GM12878 (cell line): ENCODE data around the gene THAP7. TPM values are rescaled to one million over a fixed set of nuclear protein-coding genes. Genes with fewer than 3 reads are reported as not detected.

Experiments
- BMI1 ChIP-seq: fragments of 450-650 bp; IDR thresholded peaks from 2 replicates; pipeline ENCODE4 v1.6.1; 2016; ENCODE audit warnings: mild to moderate bottlenecking, moderate library complexity, borderline replicate concordance
- BRCA1 ChIP-seq: IDR thresholded peaks from 2 replicates; pipeline ENCODE4 v1.6.1; 2011; ENCODE audit warnings: low read depth, low read length, improper control_type of control experiment
- CREB1 ChIP-seq: IDR thresholded peaks from 2 replicates; pipeline ENCODE4 v1.6.1; 2012; ENCODE audit warnings: low read depth, mild to moderate bottlenecking, inconsistent platforms
- CREM ChIP-seq: IDR thresholded peaks from 2 replicates; pipeline ENCODE4 v1.6.1; 2014; ENCODE audit warnings: antibody characterized with exemption, low read depth
- DPF2 ChIP-seq: fragments of 450-650 bp; IDR thresholded peaks from 2 replicates; pipeline ENCODE4 v1.6.1; 2017; ENCODE audit warnings: mild to moderate bottlenecking
- EED ChIP-seq: sonication (generic); IDR thresholded peaks from 2 replicates; pipeline ENCODE4 v1.6.1; 2016; ENCODE audit warnings: antibody characterized with exemption, low read depth
- ETV6 ChIP-seq, 2 experiments: fragments of 450-650 bp in 1 of 2; IDR thresholded peaks in 1 of 2; conservative IDR thresholded peaks in 1 of 2; 2 replicates each; pipeline ENCODE4 v1.6.1; 2014; ENCODE audit warnings: antibody characterized with exemption in 1 of 2, borderline replicate concordance in 1 of 2, low read depth in 1 of 2, mild to moderate bottlenecking in 1 of 2, moderate library complexity in 1 of 2
- FOXM1 ChIP-seq: IDR thresholded peaks from 2 replicates; pipeline ENCODE4 v1.6.1; 2012; ENCODE audit warnings: low read depth, mild to moderate bottlenecking, inconsistent platforms, low read length, moderate library complexity
- GABPA ChIP-seq: IDR thresholded peaks from 2 replicates; pipeline ENCODE4 v1.6.1; 2014; ENCODE audit warnings: antibody characterized with exemption, low read depth, mild to moderate bottlenecking, inconsistent platforms
- KLF5 ChIP-seq: fragments of 450-650 bp; IDR thresholded peaks from 2 replicates; pipeline ENCODE4 v1.6.1; 2014; ENCODE audit warnings: mild to moderate bottlenecking; ENCODE audit not compliant: partially characterized antibody
- MYC ChIP-seq: IDR thresholded peaks from 2 replicates; pipeline ENCODE4 v1.6.1; 2011; ENCODE audit warnings: mild to moderate bottlenecking, low read length, moderate library complexity, inconsistent platforms; ENCODE audit not compliant: insufficient read depth, insufficient replicate concordance, insufficient read length, severe bottlenecking
- NR2C1 ChIP-seq: fragments of 450-650 bp; IDR thresholded peaks from 2 replicates; pipeline ENCODE4 v1.6.1; 2017; ENCODE audit warnings: antibody characterized with exemption, mild to moderate bottlenecking, moderate library complexity
- NRF1 ChIP-seq: conservative IDR thresholded peaks from 2 replicates; pipeline ENCODE4 v1.6.1; 2011; ENCODE audit warnings: mild to moderate bottlenecking, low read depth, low read length, improper control_type of control experiment
- PAX5 ChIP-seq: IDR thresholded peaks from 2 replicates; pipeline ENCODE4 v1.6.1; 2011; ENCODE audit warnings: low read depth, low read length, borderline replicate concordance
- POLR2AphosphoS2 ChIP-seq: IDR thresholded peaks from 2 replicates; pipeline ENCODE4 v1.6.1; 2011; ENCODE audit warnings: low read depth, mild to moderate bottlenecking, low read length, improper control_type of control experiment, moderate library complexity
- SREBF1 ChIP-seq: IDR thresholded peaks from 2 replicates; pipeline ENCODE4 v1.6.1; 2012; ENCODE audit warnings: mild to moderate bottlenecking, low read length
- TAF1 ChIP-seq: IDR thresholded peaks from 2 replicates; pipeline ENCODE4 v1.6.1; 2011; ENCODE audit warnings: mild to moderate bottlenecking, low read depth, low read length, borderline replicate concordance
- polyA plus RNA-seq, 11 experiments: library from polyadenylated mRNA; depleted of rRNA in 4 of 11; unstranded in 6 of 11; stranded (reverse) in 5 of 11; fragments of >200 nt; fragmentation: Nextera tagmentation in 4 of 11; fragmentation: Illumina TruSeq in 1 of 11; extraction: Ambion mirVana in 4 of 11; extraction: Trizol in 1 of 11; gene quantifications; 1 replicate in 1 of 11; 2 replicates in 10 of 11; pipeline versions ENCODE4 v1.2.1 to v1.2.3, GENCODE V29; 2011 to 2016; ENCODE audit warnings: inconsistent platforms in 2 of 11, missing spikeins in 2 of 11, low read depth in 1 of 11
- total RNA-seq, 4 experiments: library from RNA; depleted of rRNA in 3 of 4; stranded (reverse); fragments of >200 nt in 3 of 4; fragmentation: Illumina TruSeq in 1 of 4; extraction: Trizol in 1 of 4; gene quantifications; 2 replicates each; pipeline versions ENCODE4 v1.2.1 to v1.2.3, GENCODE V29; 2013 to 2021
- TF ChIP-seq, protein P1 (sequence below): IDR thresholded peaks from 2 replicates; pipeline ENCODE4 v1.6.1; 2012; ENCODE audit warnings: low read depth, low read length, improper control_type of control experiment
- TF ChIP-seq, protein P2 (sequence below): IDR thresholded peaks from 2 replicates; pipeline ENCODE4 v1.6.1; 2011; ENCODE audit warnings: low read depth, mild to moderate bottlenecking, low read length, moderate library complexity, borderline replicate concordance; ENCODE audit errors: extremely low read depth
- TF ChIP-seq, protein P3 (sequence below): IDR thresholded peaks from 2 replicates; pipeline ENCODE4 v1.6.1; 2012; ENCODE audit warnings: low read depth, low read length, improper control_type of control experiment
- TF ChIP-seq, protein P4 (sequence below): IDR thresholded peaks from 2 replicates; pipeline ENCODE4 v1.6.1; 2012; ENCODE audit warnings: improper control_type of control experiment, low read depth, low read length; ENCODE audit not compliant: insufficient replicate concordance

The THAP7 gene
- total and polyA plus RNA-seq, 10 of the 15 experiments (the other 5 are each of a cell fraction or from before 2014, with no cell fraction given), result 0.66 to 58.3 (median 26.3) TPM

DNA sequence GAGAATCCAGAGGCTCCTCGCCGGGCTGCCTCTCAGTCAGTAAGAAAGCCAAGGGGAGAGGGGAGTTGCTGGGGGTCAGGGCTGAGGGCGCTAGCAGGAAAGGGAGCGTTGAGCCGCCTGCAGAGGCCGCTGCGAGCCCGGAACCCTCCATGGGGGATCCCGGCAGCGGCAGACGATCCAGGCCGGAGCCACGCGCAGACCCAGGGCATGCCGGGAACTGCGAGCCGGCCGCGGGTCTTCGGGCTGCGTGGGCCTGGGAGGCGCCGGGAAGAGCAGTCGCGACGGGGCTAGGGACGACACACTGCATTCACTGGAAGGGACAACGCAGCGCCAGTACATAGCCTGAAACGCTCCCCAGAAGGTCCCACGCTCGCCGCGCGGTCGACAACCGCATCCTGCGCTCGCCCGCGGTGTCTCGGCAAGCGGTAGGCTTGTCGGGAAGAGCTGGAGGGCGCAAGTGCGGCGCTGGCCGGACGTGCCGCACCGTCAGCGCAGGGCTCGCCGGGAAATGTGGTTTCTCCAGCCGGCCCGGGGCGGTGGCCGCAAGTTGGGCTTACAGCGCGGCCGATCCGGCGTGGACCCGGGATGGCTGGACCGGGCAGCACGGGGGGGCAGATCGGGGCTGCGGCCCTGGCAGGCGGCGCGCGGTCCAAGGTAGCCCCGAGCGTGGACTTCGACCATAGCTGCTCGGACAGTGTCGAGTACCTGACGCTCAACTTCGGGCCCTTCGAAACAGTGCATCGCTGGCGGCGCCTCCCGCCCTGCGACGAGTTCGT, 19.9 kb downstream of the THAP7 start, which contains the start of gene LZTR1 (continued):
- TF ChIP-seq DPF2 (peak; percentile 84; the same call in 1 of the 2 replicates), NRF1 (peak; percentile 39), BMI1 (no peak), KLF5 (no peak), SREBF1 (no peak), CREB1 (peak; percentile 80), CREM (peak; percentile 82), ETV6 (conservative IDR thresholded peaks at IDR 0.05 in 1 of 2, IDR thresholded peaks at IDR 0.05 in 1 of 2; ENCODE audit: borderline replicate concordance in 1 of 2, low read depth in 1 of 2) (no peak), POLR2AphosphoS2 (peak; percentile 64; the same call in 1 of the 2 replicates), NR2C1 (peak; percentile 13; the same call in 1 of the 2 replicates), EED (peak; percentile 48; the same call in 1 of the 2 replicates), PAX5 (peak; percentile 8; the same call in 1 of the 2 replicates), TAF1 (peak; percentile 47; the same call in 1 of the 2 replicates), FOXM1 (0 out of 2 replicates have a peak, but pooled peaks have one; percentile 11), MYC (peak; percentile 78), BRCA1 (no peak), GABPA (no peak)
- TF ChIP-seq, protein P1, sequence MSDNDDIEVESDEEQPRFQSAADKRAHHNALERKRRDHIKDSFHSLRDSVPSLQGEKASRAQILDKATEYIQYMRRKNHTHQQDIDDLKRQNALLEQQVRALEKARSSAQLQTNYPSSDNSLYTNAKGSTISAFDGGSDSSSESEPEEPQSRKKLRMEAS, result peak; percentile 43; the same call in 1 of the 2 replicates
- TF ChIP-seq, protein P2, sequence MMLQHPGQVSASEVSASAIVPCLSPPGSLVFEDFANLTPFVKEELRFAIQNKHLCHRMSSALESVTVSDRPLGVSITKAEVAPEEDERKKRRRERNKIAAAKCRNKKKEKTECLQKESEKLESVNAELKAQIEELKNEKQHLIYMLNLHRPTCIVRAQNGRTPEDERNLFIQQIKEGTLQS, result no peak
- TF ChIP-seq, protein P3, sequence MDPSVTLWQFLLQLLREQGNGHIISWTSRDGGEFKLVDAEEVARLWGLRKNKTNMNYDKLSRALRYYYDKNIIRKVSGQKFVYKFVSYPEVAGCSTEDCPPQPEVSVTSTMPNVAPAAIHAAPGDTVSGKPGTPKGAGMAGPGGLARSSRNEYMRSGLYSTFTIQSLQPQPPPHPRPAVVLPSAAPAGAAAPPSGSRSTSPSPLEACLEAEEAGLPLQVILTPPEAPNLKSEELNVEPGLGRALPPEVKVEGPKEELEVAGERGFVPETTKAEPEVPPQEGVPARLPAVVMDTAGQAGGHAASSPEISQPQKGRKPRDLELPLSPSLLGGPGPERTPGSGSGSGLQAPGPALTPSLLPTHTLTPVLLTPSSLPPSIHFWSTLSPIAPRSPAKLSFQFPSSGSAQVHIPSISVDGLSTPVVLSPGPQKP, result peak; percentile 22; the same call in 1 of the 2 replicates
- TF ChIP-seq, protein P4, sequence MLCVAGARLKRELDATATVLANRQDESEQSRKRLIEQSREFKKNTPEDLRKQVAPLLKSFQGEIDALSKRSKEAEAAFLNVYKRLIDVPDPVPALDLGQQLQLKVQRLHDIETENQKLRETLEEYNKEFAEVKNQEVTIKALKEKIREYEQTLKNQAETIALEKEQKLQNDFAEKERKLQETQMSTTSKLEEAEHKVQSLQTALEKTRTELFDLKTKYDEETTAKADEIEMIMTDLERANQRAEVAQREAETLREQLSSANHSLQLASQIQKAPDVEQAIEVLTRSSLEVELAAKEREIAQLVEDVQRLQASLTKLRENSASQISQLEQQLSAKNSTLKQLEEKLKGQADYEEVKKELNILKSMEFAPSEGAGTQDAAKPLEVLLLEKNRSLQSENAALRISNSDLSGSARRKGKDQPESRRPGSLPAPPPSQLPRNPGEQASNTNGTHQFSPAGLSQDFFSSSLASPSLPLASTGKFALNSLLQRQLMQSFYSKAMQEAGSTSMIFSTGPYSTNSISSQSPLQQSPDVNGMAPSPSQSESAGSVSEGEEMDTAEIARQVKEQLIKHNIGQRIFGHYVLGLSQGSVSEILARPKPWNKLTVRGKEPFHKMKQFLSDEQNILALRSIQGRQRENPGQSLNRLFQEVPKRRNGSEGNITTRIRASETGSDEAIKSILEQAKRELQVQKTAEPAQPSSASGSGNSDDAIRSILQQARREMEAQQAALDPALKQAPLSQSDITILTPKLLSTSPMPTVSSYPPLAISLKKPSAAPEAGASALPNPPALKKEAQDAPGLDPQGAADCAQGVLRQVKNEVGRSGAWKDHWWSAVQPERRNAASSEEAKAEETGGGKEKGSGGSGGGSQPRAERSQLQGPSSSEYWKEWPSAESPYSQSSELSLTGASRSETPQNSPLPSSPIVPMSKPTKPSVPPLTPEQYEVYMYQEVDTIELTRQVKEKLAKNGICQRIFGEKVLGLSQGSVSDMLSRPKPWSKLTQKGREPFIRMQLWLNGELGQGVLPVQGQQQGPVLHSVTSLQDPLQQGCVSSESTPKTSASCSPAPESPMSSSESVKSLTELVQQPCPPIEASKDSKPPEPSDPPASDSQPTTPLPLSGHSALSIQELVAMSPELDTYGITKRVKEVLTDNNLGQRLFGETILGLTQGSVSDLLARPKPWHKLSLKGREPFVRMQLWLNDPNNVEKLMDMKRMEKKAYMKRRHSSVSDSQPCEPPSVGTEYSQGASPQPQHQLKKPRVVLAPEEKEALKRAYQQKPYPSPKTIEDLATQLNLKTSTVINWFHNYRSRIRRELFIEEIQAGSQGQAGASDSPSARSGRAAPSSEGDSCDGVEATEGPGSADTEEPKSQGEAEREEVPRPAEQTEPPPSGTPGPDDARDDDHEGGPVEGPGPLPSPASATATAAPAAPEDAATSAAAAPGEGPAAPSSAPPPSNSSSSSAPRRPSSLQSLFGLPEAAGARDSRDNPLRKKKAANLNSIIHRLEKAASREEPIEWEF, result no peak
